Measurements from ENCODE around the gene PRCC. TPM values are rescaled to one million over a fixed set of nuclear protein-coding genes. Genes with fewer than 3 reads are reported as not detected.

PRCC gene
- total and polyA plus RNA-seq, 2 of the 8 experiments (the other 6 are each of a cell fraction or from before 2014, with no cell fraction given) = 95.2 to 115 TPM

DNA sequence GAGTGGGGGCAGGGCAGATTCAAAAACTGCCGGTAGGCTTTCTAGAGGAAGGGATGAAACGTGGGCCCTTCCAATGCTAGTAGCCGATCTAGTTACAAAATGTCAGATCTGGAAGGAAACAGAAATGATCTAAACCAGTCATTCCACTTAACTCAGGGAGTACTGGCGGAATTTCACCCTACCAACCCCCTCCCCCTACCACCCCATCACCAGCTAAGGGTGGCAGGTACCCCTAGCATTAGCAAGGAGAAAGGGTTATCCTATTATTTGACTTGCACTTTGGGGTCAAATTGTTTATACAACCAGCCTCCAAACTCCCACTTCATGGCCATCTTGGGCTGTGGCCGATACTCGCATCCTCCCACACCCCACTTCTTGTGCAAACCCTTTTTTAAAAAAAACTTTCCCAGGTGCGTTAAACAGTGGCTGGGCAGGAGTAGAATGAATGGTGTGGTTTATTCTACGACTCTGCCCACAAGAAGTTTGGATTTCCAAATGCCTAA, 25.8 kb upstream of the PRCC start:
- peak; percentile 87 for TF ChIP-seq ASH2L (IDR thresholded peaks at IDR 0.05; ENCODE audit: low read length)
- 0 out of 4 replicates have a peak, but pooled peaks of 1 of the 2 experiments have one; percentile 14 for TF ChIP-seq RAD21 (IDR thresholded peaks at IDR 0.05 in 1 of 2, conservative IDR thresholded peaks at IDR 0.05 in 1 of 2; ENCODE audit: low read depth in 2 of 2, low read length in 2 of 2)
- no peak for TF ChIP-seq JUND (IDR thresholded peaks at IDR 0.05; ENCODE audit: low read length)
- TF ChIP-seq POLR2A (IDR thresholded peaks at IDR 0.05; ENCODE audit: control extremely low read depth in 1 of 2, low read depth in 2 of 2, low read length in 2 of 2) = peak in 1 of 2 experiments; percentile 58; a peak in 1 of 3 replicates
- peak; percentile 17 for TF ChIP-seq CTBP2 (IDR thresholded peaks at IDR 0.05; ENCODE audit: borderline replicate concordance, insufficient read depth, insufficient read length, low read length)
- peak overlapping the region; percentile 29 for H3K4ac ChIP-seq (replicated peaks; ENCODE audit: insufficient read length, low read depth, low read length)
- H3K27me3 ChIP-seq (replicated peaks in 1 of 4; ENCODE audit: control insufficient read depth in 3 of 4, extremely low read depth in 1 of 4, insufficient read depth in 3 of 4, low read length in 3 of 4) = no peaks in the 10 kb centered on the region
- H3K79me2 ChIP-seq (ENCODE audit: control insufficient read depth in 1 of 2, insufficient read depth in 2 of 2, low read length in 2 of 2) = peaks cover 8 to 27% of the 10 kb centered on the region in 2 experiments
- peak overlapping the region; percentile 34; the same call in 1 of the 2 replicates for H3K18ac ChIP-seq (ENCODE audit: extremely low read depth, low read length)
- H3K27ac ChIP-seq (ENCODE audit: low read depth, low read length) = peak overlapping the region; percentile 36
- peak overlapping the region; percentile 13 for H4K5ac ChIP-seq (ENCODE audit: insufficient read length, low read depth, low read length)
- peak overlapping the region in 2 of 4 experiments; percentile 36 to 42; a peak in 3 of 7 replicates for H3K9ac ChIP-seq (replicated peaks in 1 of 4; ENCODE audit: extremely low read depth in 1 of 4, low read depth in 3 of 4, low read length in 3 of 4)
- peaks cover 8 to 21% (median 11%) of the 10 kb centered on the region in 4 experiments; a peak in 6 of 7 replicates for H3K4me1 ChIP-seq (replicated peaks in 1 of 4; ENCODE audit: control insufficient read depth in 3 of 4, insufficient read depth in 4 of 4, low read length in 3 of 4)
- no peak overlapping the region for H2AK5ac ChIP-seq (ENCODE audit: low read depth, low read length)
- peak overlapping the region; percentile 25 for H3K56ac ChIP-seq (replicated peaks; ENCODE audit: insufficient read length, low read depth, low read length)
- 60% methylated on average over 8 of the region's 8 CpGs; no CpG with 5 or more reads in 1 of the 2 experiments for WGBS, 2 experiments (ENCODE audit: extremely low coverage in 1 of 2, insufficient coverage in 1 of 2, insufficient read length in 1 of 2, insufficient replicate concordance in 2 of 2, low coverage in 1 of 2, low lambda C conversion rate in 2 of 2, missing lambda C conversion rate in 1 of 2)
- peak overlapping the region; percentile 81 for H2BK5ac ChIP-seq (ENCODE audit: low read depth, low read length)
- peaks cover 9% of the 10 kb centered on the region for H3K79me1 ChIP-seq (ENCODE audit: low read depth, low read length)
- H2BK20ac ChIP-seq (ENCODE audit: low read length) = no peak overlapping the region
- ChIA-PET CTCF (ENCODE audit: partially characterized antibody) (interaction anchor here (1.4 to 6.6 kb wide), 6 partner anchors 11 to 64 kb away, joined by 6 to 76 read pairs (median 10); partner anchors contain the start of genes CRABP2, HDGF, ISG20L2 and METTL25B), POLR2A (ENCODE audit: partially characterized antibody) (interaction anchor here (0.6 to 10.7 kb wide), 20 partner anchors 10 to 139 kb away, joined by 3 to 214 read pairs (median 4); partner anchors contain the start of genes CRABP2, HDGF, ISG20L2 and METTL25B)
- no peak for FAIRE-seq
- peaks cover 13 to 38% (median 14%) of the 10 kb centered on the region in 4 experiments; a peak in 7 of 8 replicates for H3K36me3 ChIP-seq (ENCODE audit: control insufficient read depth in 2 of 4, insufficient read depth in 4 of 4, low read length in 3 of 4)
- H3K14ac ChIP-seq (ENCODE audit: insufficient read length) = no peak overlapping the region
- H2BK12ac ChIP-seq (ENCODE audit: low read depth, low read length) = peak overlapping the region; percentile 12; the same call in 1 of the 2 replicates
- H4K20me1 ChIP-seq (replicated peaks in 1 of 2; ENCODE audit: control insufficient read depth in 1 of 2, insufficient read depth in 2 of 2, low read length in 2 of 2) = peaks cover 0 to 2% of the 10 kb centered on the region in 2 experiments
- no peaks in the 10 kb centered on the region for H3K9me3 ChIP-seq (ENCODE audit: insufficient read depth in 2 of 2, low read depth in 1 of 2, low read length in 1 of 2)
- no peak for DNase-seq (ENCODE audit: low read depth in 1 of 2, low spot score in 2 of 2)
- H2BK15ac ChIP-seq (ENCODE audit: low read length) = 0 out of 2 replicates have a peak overlapping the region, but pooled peaks have one; percentile 46
- peak overlapping the region in 3 of 4 experiments; percentile 5 to 51 (median 34); a peak in 5 of 8 replicates for H3K4me3 ChIP-seq (ENCODE audit: extremely low read depth in 1 of 4, insufficient read depth in 2 of 4, low read depth in 3 of 4, low read length in 4 of 4)
- no peak overlapping the region for H2BK120ac ChIP-seq (replicated peaks; ENCODE audit: low read depth, low read length)
- H3K4me2 ChIP-seq (ENCODE audit: insufficient read depth in 1 of 2, low read depth in 2 of 2, low read length in 2 of 2) = peak overlapping the region; percentile 67 to 68
- H3K23me2 ChIP-seq (ENCODE audit: low read depth, low read length) = peaks cover 2% of the 10 kb centered on the region
- H2AFZ ChIP-seq (ENCODE audit: low read length) = no peak overlapping the region
- no peak overlapping the region for H3K23ac ChIP-seq (ENCODE audit: insufficient read length)
- no peak overlapping the region for H4K8ac ChIP-seq (ENCODE audit: extremely low read depth, insufficient read depth, low read length)
- peak overlapping the region; percentile 9 for H4K91ac ChIP-seq (replicated peaks; ENCODE audit: insufficient read length, low read length)
